ENCODE measurements around the gene TMEM132D.

DNA sequence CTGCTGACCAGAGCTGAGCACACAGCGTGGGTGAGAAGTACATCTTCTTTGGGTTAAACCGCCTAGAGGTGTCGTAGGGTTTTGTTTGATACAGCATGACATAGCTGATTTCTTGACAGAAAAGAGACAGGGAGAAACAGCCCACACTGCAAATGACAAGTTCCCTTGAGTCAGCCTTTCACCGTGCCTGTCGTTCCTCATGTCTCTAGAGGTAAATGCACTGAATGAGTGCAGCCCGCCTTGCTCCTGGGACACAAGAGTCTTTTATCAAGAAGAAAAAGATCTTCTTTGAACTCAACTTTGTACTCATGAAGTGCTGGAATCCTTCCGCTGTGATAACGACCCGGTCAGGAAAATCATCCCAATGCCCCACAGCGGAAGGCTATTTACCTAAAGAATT is 77.6 kb downstream of the TMEM132D start:
- TF ChIP-seq, protein P1, sequence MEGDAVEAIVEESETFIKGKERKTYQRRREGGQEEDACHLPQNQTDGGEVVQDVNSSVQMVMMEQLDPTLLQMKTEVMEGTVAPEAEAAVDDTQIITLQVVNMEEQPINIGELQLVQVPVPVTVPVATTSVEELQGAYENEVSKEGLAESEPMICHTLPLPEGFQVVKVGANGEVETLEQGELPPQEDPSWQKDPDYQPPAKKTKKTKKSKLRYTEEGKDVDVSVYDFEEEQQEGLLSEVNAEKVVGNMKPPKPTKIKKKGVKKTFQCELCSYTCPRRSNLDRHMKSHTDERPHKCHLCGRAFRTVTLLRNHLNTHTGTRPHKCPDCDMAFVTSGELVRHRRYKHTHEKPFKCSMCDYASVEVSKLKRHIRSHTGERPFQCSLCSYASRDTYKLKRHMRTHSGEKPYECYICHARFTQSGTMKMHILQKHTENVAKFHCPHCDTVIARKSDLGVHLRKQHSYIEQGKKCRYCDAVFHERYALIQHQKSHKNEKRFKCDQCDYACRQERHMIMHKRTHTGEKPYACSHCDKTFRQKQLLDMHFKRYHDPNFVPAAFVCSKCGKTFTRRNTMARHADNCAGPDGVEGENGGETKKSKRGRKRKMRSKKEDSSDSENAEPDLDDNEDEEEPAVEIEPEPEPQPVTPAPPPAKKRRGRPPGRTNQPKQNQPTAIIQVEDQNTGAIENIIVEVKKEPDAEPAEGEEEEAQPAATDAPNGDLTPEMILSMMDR (tag by site-specific recombination; IDR thresholded peaks at IDR 0.05), result no peak
- TF ChIP-seq, protein P2, sequence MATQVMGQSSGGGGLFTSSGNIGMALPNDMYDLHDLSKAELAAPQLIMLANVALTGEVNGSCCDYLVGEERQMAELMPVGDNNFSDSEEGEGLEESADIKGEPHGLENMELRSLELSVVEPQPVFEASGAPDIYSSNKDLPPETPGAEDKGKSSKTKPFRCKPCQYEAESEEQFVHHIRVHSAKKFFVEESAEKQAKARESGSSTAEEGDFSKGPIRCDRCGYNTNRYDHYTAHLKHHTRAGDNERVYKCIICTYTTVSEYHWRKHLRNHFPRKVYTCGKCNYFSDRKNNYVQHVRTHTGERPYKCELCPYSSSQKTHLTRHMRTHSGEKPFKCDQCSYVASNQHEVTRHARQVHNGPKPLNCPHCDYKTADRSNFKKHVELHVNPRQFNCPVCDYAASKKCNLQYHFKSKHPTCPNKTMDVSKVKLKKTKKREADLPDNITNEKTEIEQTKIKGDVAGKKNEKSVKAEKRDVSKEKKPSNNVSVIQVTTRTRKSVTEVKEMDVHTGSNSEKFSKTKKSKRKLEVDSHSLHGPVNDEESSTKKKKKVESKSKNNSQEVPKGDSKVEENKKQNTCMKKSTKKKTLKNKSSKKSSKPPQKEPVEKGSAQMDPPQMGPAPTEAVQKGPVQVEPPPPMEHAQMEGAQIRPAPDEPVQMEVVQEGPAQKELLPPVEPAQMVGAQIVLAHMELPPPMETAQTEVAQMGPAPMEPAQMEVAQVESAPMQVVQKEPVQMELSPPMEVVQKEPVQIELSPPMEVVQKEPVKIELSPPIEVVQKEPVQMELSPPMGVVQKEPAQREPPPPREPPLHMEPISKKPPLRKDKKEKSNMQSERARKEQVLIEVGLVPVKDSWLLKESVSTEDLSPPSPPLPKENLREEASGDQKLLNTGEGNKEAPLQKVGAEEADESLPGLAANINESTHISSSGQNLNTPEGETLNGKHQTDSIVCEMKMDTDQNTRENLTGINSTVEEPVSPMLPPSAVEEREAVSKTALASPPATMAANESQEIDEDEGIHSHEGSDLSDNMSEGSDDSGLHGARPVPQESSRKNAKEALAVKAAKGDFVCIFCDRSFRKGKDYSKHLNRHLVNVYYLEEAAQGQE (tag by site-specific recombination; IDR thresholded peaks at IDR 0.05), result no peak
- TF ChIP-seq ZNF560 (tag by site-specific recombination; IDR thresholded peaks at IDR 0.05; ENCODE audit: borderline replicate concordance) (no peak), ZNF670 (tag by site-specific recombination; IDR thresholded peaks at IDR 0.05; ENCODE audit: low read depth) (no peak), ZNF184 (tag by site-specific recombination; IDR thresholded peaks at IDR 0.05) (no peak), OSR2 (tag by site-specific recombination; IDR thresholded peaks at IDR 0.05) (no peak), ZNF174 (tag by site-specific recombination; IDR thresholded peaks at IDR 0.05) (no peak), ZNF223 (tag by site-specific recombination; IDR thresholded peaks at IDR 0.05) (no peak)
- TF ChIP-seq, protein P3, sequence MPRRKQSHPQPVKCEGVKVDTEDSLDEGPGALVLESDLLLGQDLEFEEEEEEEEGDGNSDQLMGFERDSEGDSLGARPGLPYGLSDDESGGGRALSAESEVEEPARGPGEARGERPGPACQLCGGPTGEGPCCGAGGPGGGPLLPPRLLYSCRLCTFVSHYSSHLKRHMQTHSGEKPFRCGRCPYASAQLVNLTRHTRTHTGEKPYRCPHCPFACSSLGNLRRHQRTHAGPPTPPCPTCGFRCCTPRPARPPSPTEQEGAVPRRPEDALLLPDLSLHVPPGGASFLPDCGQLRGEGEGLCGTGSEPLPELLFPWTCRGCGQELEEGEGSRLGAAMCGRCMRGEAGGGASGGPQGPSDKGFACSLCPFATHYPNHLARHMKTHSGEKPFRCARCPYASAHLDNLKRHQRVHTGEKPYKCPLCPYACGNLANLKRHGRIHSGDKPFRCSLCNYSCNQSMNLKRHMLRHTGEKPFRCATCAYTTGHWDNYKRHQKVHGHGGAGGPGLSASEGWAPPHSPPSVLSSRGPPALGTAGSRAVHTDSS (tag by site-specific recombination; IDR thresholded peaks at IDR 0.05), result no peak

Measured in HEK293 (cell line).